DOHH2 (cell line): ENCODE results near the gene VAPA.

Source experiments
- EZH2phosphoT487 ChIP-seq: fragments of 200-600 bp; sonication (generic); IDR thresholded peaks from 2 replicates; pipeline ENCODE4 v1.6.1; 2017; ENCODE audit warnings: borderline replicate concordance, mild to moderate bottlenecking, antibody characterized with exemption, low read length, moderate library complexity, mixed read lengths
- TF ChIP-seq, protein P1 (sequence below): fragments of 200-600 bp; sonication (generic); IDR thresholded peaks from one replicate; pipeline ENCODE4 v1.5.1; 2014; ENCODE audit warnings: antibody characterized with exemption, mild to moderate bottlenecking, low read depth, low read length; ENCODE audit not compliant: poor library complexity, severe bottlenecking

DNA sequence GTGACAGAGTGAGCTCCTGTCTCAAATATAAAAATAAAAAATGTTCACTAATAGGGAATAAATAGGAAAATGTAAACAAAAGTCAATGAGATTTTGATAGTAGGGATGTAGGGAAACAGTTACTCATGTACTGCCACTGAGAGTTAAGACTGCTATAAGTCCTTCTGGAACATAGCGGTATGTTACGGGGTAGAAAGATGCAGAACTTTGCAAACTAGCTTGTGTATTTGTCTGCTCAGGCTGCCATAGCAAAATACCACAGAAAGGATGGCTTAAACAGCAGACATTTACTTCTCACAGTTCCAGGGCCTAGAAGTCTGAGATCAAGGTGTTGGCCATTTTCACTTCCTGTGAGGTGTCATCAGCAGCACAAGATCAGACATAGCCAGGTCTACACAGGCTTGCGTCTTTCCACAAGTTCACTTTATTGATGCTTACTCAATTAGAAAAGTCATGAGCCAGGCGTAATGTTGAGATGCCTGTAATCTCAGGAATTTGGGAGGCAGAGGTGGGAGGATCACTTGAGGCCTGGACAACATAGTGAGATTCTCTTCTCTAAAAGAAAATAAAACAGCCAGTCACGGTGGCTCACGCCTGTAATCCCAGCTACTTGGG, 19.3 kb upstream of the VAPA start:
- TF ChIP-seq, protein P1, sequence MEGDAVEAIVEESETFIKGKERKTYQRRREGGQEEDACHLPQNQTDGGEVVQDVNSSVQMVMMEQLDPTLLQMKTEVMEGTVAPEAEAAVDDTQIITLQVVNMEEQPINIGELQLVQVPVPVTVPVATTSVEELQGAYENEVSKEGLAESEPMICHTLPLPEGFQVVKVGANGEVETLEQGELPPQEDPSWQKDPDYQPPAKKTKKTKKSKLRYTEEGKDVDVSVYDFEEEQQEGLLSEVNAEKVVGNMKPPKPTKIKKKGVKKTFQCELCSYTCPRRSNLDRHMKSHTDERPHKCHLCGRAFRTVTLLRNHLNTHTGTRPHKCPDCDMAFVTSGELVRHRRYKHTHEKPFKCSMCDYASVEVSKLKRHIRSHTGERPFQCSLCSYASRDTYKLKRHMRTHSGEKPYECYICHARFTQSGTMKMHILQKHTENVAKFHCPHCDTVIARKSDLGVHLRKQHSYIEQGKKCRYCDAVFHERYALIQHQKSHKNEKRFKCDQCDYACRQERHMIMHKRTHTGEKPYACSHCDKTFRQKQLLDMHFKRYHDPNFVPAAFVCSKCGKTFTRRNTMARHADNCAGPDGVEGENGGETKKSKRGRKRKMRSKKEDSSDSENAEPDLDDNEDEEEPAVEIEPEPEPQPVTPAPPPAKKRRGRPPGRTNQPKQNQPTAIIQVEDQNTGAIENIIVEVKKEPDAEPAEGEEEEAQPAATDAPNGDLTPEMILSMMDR = no peak
- TF ChIP-seq EZH2phosphoT487 = no peak
